Measurements from ENCODE around the gene RALGAPA1.
A peak's percentile ranks its signal among the peaks of the same experiment; 100 is the strongest.

Gene RALGAPA1

DNA sequence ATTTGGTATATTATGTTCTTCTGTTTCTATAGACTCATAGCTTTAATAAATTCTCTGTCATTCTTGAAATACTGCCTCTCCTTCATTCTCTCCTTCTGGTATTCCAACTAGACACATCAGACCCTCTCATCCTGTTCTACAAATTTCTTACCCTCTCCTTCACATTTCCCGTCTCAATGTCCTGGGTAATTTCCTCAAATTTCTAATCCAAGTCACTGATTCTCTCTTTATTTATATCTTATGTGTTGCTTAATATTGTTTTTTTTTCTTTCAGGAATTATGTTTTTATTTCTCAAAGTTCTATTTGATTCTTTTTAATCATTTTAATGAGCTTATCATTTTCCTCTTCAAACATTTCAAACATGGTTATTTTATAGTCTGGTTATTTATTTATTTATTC is 94.0 kb downstream of the RALGAPA1 start:
- H2BK5ac ChIP-seq (ENCODE audit: low read depth, low read length, poor library complexity, severe bottlenecking), result no peak overlapping the region
- H3K9ac ChIP-seq (ENCODE audit: low read length), result no peak overlapping the region
- H3K9me3 ChIP-seq (ENCODE audit: control insufficient read depth, low read length), result peaks cover 10% of the 10 kb centered on the region
- no peak overlapping the region for H3K27ac ChIP-seq (ENCODE audit: low read length, poor library complexity, severe bottlenecking)
- H2BK15ac ChIP-seq (ENCODE audit: low read depth, poor library complexity, severe bottlenecking), result no peak overlapping the region
- H3K4me3 ChIP-seq (ENCODE audit: insufficient read depth in 1 of 2, low read depth in 1 of 2, low read length in 2 of 2), result no peak overlapping the region
- no peak overlapping the region for H4K91ac ChIP-seq (ENCODE audit: low read length)
- WGBS, result 100% methylated on average over 1 of the region's 1 CpG
- H2BK12ac ChIP-seq (ENCODE audit: low read length in 2 of 2), result no peak overlapping the region
- no peak overlapping the region for H2BK120ac ChIP-seq (ENCODE audit: low read depth, low read length)
- H3K4me1 ChIP-seq (ENCODE audit: control insufficient read depth, insufficient read depth, low read depth, low read length), result no peaks in the 10 kb centered on the region
- no peak overlapping the region for H3K14ac ChIP-seq (ENCODE audit: low read length in 2 of 2)
- no peak overlapping the region for H3K4me2 ChIP-seq (ENCODE audit: low read length, poor library complexity, severe bottlenecking)
- no peaks in the 10 kb centered on the region for H3K27me3 ChIP-seq (ENCODE audit: control insufficient read depth in 1 of 2, insufficient read depth in 1 of 2, low read length in 2 of 2)
- H3K18ac ChIP-seq (ENCODE audit: low read depth in 1 of 2, low read length in 2 of 2), result no peak overlapping the region
- H3K23ac ChIP-seq (ENCODE audit: low read length in 2 of 2), result no peak overlapping the region
- no peak overlapping the region for H2AFZ ChIP-seq (ENCODE audit: low read depth, low read length)
- no peak for DNase-seq
- no peak overlapping the region for H2AK5ac ChIP-seq (ENCODE audit: low read length, severe bottlenecking)
- H3K4ac ChIP-seq (ENCODE audit: low read depth in 1 of 2, low read length in 2 of 2), result no peak overlapping the region
- no peak overlapping the region for H4K8ac ChIP-seq (ENCODE audit: low read length)
- H3K79me1 ChIP-seq (replicated peaks; ENCODE audit: low read length, poor library complexity, severe bottlenecking), result no peaks in the 10 kb centered on the region
- peaks cover 0 to 48% of the 10 kb centered on the region in 2 experiments for H3K36me3 ChIP-seq (ENCODE audit: control insufficient read depth in 1 of 2, insufficient read depth in 2 of 2, low read depth in 1 of 2, low read length in 2 of 2)

DNA sequence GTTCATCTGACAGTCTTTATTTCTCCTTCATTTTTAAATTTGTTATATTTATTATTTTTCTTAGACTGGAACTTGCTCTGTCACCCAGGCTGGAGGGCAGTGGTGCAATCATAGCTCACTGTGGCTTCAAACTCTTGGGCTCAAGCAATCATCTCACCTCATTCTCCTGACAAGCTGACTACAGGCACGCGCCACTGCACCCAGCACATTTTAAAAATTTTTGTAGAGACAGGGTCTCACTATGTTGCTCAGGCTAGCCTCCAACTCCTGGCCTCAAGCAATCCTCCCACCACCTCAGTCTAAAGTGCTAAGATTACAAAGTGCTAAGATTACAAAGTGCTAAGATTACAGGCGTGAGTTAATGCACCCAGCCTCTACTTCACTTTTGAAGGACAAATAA is 96.6 kb downstream of the RALGAPA1 start:
- Histone ChIP-seq H3K9me3 (ENCODE audit: control insufficient read depth, low read length) (peaks cover 10% of the 10 kb centered on the region), H3K79me1 (replicated peaks; ENCODE audit: low read length, poor library complexity, severe bottlenecking) (no peaks in the 10 kb centered on the region), H3K4ac (ENCODE audit: low read depth in 1 of 2, low read length in 2 of 2) (no peak overlapping the region), H3K4me2 (ENCODE audit: low read length, poor library complexity, severe bottlenecking) (no peak overlapping the region), H3K36me3 (ENCODE audit: control insufficient read depth in 1 of 2, insufficient read depth in 2 of 2, low read depth in 1 of 2, low read length in 2 of 2) (peaks cover 0 to 43% of the 10 kb centered on the region in 2 experiments), H3K18ac (ENCODE audit: low read depth in 1 of 2, low read length in 2 of 2) (no peak overlapping the region), H3K14ac (ENCODE audit: low read length in 2 of 2) (no peak overlapping the region), H2BK5ac (ENCODE audit: low read depth, low read length, poor library complexity, severe bottlenecking) (no peak overlapping the region), H3K4me3 (ENCODE audit: insufficient read depth in 1 of 2, low read depth in 1 of 2, low read length in 2 of 2) (no peak overlapping the region), H2BK12ac (ENCODE audit: low read length in 2 of 2) (no peak overlapping the region), H3K9ac (ENCODE audit: low read length) (no peak overlapping the region), H3K27ac (ENCODE audit: low read length, poor library complexity, severe bottlenecking) (no peak overlapping the region), H4K91ac (ENCODE audit: low read length) (no peak overlapping the region), H3K27me3 (ENCODE audit: control insufficient read depth in 1 of 2, insufficient read depth in 1 of 2, low read length in 2 of 2) (no peaks in the 10 kb centered on the region), H2AFZ (ENCODE audit: low read depth, low read length) (no peak overlapping the region), H4K8ac (ENCODE audit: low read length) (no peak overlapping the region), H2BK120ac (ENCODE audit: low read depth, low read length) (no peak overlapping the region), H3K4me1 (ENCODE audit: control insufficient read depth, insufficient read depth, low read depth, low read length) (no peaks in the 10 kb centered on the region), H2BK15ac (ENCODE audit: low read depth, poor library complexity, severe bottlenecking) (no peak overlapping the region), H3K23ac (ENCODE audit: low read length in 2 of 2) (no peak overlapping the region), H2AK5ac (ENCODE audit: low read length, severe bottlenecking) (no peak overlapping the region)
- WGBS, result 96% methylated on average over 3 of the region's 3 CpGs
- no peak for DNase-seq

DNA sequence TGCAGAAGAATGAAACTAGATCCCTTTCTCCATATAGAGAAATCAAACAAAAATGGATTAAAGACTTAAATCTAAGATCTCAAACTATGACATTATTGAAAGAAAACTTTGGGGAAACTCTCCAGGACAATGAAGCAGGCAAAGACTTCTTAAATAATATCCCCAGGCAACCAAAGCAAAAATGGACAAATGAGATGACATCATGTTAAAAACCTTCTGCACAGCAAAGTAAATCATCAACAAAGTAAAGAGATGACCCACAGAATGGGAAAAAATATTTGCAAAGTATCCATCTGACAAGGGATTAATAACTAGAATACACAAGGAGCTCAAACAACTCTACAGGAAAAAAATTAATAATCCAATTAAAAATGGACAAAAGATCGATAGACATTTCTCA is 101.0 kb downstream of the RALGAPA1 start:
- no peak overlapping the region for H3K9ac ChIP-seq (ENCODE audit: low read length)
- H2BK12ac ChIP-seq (ENCODE audit: low read length in 2 of 2), result no peak overlapping the region
- H3K27ac ChIP-seq (ENCODE audit: low read length, poor library complexity, severe bottlenecking), result peak overlapping the region; percentile 40
- no peak overlapping the region for H2AFZ ChIP-seq (ENCODE audit: low read depth, low read length)
- H3K23ac ChIP-seq (ENCODE audit: low read length in 2 of 2), result no peak overlapping the region
- H3K4me3 ChIP-seq (ENCODE audit: insufficient read depth in 1 of 2, low read depth in 1 of 2, low read length in 2 of 2), result no peak overlapping the region
- H3K4me2 ChIP-seq (ENCODE audit: low read length, poor library complexity, severe bottlenecking), result no peak overlapping the region
- H2BK120ac ChIP-seq (ENCODE audit: low read depth, low read length), result no peak overlapping the region
- no peak overlapping the region for H3K18ac ChIP-seq (ENCODE audit: low read depth in 1 of 2, low read length in 2 of 2)
- H3K4me1 ChIP-seq (ENCODE audit: control insufficient read depth, insufficient read depth, low read depth, low read length), result no peaks in the 10 kb centered on the region
- no peak overlapping the region for H2BK15ac ChIP-seq (ENCODE audit: low read depth, poor library complexity, severe bottlenecking)
- no peak overlapping the region for H4K8ac ChIP-seq (ENCODE audit: low read length)
- no peaks in the 10 kb centered on the region for H3K9me3 ChIP-seq (ENCODE audit: control insufficient read depth, low read length)
- no peak for DNase-seq
- no peak overlapping the region for H3K4ac ChIP-seq (ENCODE audit: low read depth in 1 of 2, low read length in 2 of 2)
- H3K79me1 ChIP-seq (replicated peaks; ENCODE audit: low read length, poor library complexity, severe bottlenecking), result peaks cover 2% of the 10 kb centered on the region
- H4K91ac ChIP-seq (ENCODE audit: low read length), result no peak overlapping the region
- H3K36me3 ChIP-seq (ENCODE audit: control insufficient read depth in 1 of 2, insufficient read depth in 2 of 2, low read depth in 1 of 2, low read length in 2 of 2), result peaks cover 0 to 38% of the 10 kb centered on the region in 2 experiments
- H2BK5ac ChIP-seq (ENCODE audit: low read depth, low read length, poor library complexity, severe bottlenecking), result no peak overlapping the region
- H3K27me3 ChIP-seq (ENCODE audit: control insufficient read depth in 1 of 2, insufficient read depth in 1 of 2, low read length in 2 of 2), result no peaks in the 10 kb centered on the region
- H2AK5ac ChIP-seq (ENCODE audit: low read length, severe bottlenecking), result no peak overlapping the region
- H3K14ac ChIP-seq (ENCODE audit: low read length in 2 of 2), result no peak overlapping the region
- WGBS, result 100% methylated on average over 1 of the region's 1 CpG

DNA sequence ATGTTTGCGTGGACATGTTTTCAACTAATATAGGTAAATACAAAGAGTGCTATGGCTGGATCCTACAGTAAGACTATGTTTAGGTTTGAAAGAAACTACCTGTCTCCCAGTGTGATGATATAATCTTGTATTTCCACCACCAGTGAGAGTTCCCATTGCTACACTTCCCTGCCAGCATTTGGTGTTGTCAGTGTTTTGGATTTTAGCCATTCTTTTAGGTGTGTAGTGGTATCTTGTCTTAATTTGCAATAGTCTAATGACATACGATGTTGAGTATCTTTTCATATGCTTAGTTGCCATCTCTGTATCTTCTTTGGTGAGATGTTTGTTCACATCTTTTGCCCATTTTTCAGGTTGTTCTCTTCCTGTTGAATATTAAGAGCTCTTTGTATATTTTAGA is 103.5 kb downstream of the RALGAPA1 start:
- H2BK5ac ChIP-seq (ENCODE audit: low read depth, low read length, poor library complexity, severe bottlenecking), result no peak overlapping the region
- H3K9ac ChIP-seq (ENCODE audit: low read length), result no peak overlapping the region
- no peak overlapping the region for H2BK12ac ChIP-seq (ENCODE audit: low read length in 2 of 2)
- no peaks in the 10 kb centered on the region for H3K9me3 ChIP-seq (ENCODE audit: control insufficient read depth, low read length)
- no peaks in the 10 kb centered on the region for H3K27me3 ChIP-seq (ENCODE audit: control insufficient read depth in 1 of 2, insufficient read depth in 1 of 2, low read length in 2 of 2)
- no peak overlapping the region for H2BK120ac ChIP-seq (ENCODE audit: low read depth, low read length)
- H4K8ac ChIP-seq (ENCODE audit: low read length), result no peak overlapping the region
- H3K36me3 ChIP-seq (ENCODE audit: control insufficient read depth in 1 of 2, insufficient read depth in 2 of 2, low read depth in 1 of 2, low read length in 2 of 2), result peaks cover 0 to 26% of the 10 kb centered on the region in 2 experiments
- no peak overlapping the region for H2BK15ac ChIP-seq (ENCODE audit: low read depth, poor library complexity, severe bottlenecking)
- H3K18ac ChIP-seq (ENCODE audit: low read depth in 1 of 2, low read length in 2 of 2), result no peak overlapping the region
- no peak overlapping the region for H3K4me3 ChIP-seq (ENCODE audit: insufficient read depth in 1 of 2, low read depth in 1 of 2, low read length in 2 of 2)
- 100% methylated on average over 2 of the region's 2 CpGs for WGBS
- no peak overlapping the region for H3K4me2 ChIP-seq (ENCODE audit: low read length, poor library complexity, severe bottlenecking)
- H3K27ac ChIP-seq (ENCODE audit: low read length, poor library complexity, severe bottlenecking), result no peak overlapping the region
- no peak overlapping the region for H2AK5ac ChIP-seq (ENCODE audit: low read length, severe bottlenecking)
- H3K14ac ChIP-seq (ENCODE audit: low read length in 2 of 2), result no peak overlapping the region
- no peak overlapping the region for H3K4ac ChIP-seq (ENCODE audit: low read depth in 1 of 2, low read length in 2 of 2)
- H3K23ac ChIP-seq (ENCODE audit: low read length in 2 of 2), result no peak overlapping the region
- no peak overlapping the region for H2AFZ ChIP-seq (ENCODE audit: low read depth, low read length)
- H4K91ac ChIP-seq (ENCODE audit: low read length), result no peak overlapping the region
- H3K4me1 ChIP-seq (ENCODE audit: control insufficient read depth, insufficient read depth, low read depth, low read length), result no peaks in the 10 kb centered on the region
- H3K79me1 ChIP-seq (replicated peaks; ENCODE audit: low read length, poor library complexity, severe bottlenecking), result peaks cover 3% of the 10 kb centered on the region
- DNase-seq, result no peak
